SH-SY5Y (cell line): Measurements from ENCODE around the gene USH2A.

ENCODE experiments used
- GATA2 ChIP-seq: IDR thresholded peaks from 2 replicates; pipeline ENCODE4 v1.6.1; 2011; ENCODE audit warnings: mild to moderate bottlenecking, low read depth, low read length
- GATA3 ChIP-seq: IDR thresholded peaks from 2 replicates; pipeline ENCODE4 v1.6.1; 2011; ENCODE audit warnings: low read depth, mild to moderate bottlenecking, low read length, moderate library complexity

DNA sequence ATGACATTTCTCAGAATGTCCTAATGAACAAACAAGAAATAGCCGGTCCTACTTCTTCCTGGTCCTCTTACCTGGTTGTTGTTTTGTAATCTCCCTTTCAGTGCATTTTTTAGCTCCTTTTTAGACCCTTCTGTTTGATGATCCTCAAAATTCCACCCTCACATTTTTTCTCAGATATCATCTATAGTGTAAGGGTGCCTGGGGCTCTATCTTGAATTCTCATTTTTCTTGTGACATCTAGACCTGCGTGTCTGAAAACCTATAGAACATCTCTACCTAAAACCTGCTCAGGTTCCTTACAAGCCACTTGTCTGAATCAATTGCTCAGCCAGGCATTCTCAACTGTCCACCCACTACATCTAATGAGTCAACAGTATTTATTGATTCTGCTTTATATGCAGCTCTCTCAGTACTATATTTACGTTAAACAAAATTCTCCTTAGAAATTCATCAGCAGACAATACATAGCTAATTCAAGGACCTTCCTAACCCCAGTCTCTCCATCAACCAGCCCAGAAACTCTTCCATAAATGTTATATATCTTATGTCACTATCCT, 36.5 kb upstream of the USH2A start:
- TF ChIP-seq GATA3 = no peak
- no peak for TF ChIP-seq GATA2
